Activated B cell treated with CpG ODN at 0.5 μM for 24 hours (primary cell): ENCODE results near the gene THBS1. TPM values are rescaled to one million over a fixed set of nuclear protein-coding genes. Genes with fewer than 3 reads are reported as not detected.

Experiments
- ATAC-seq: fragments of 200-7000 bp; cut with Tn5 transposase; one replicate; pipeline ENCODE4 v1.10.0; 2021; ENCODE audit warnings: low read depth, mild to moderate bottlenecking, moderate library complexity
- CTCF ChIA-PET: fragments of 350-600 bp; sonication (Branson Sonifier 250); formaldehyde crosslinking; loops from one replicate; lab custom pipeline; 2021; ENCODE audit warnings: antibody characterized with exemption; lab: Charles Lee
- POLR2A ChIA-PET: fragments of 350-600 bp; sonication (Branson Sonifier 250); formaldehyde crosslinking; loops from one replicate; lab custom pipeline; 2021; ENCODE audit warnings: antibody characterized with exemption; lab: Charles Lee
- DNase-seq: peaks from one replicate; pipeline ENCODE4 v3.0.0; 2022
- H3K27ac Mint-ChIP-seq: one replicate; pipeline ENCODE4 v1.8.0; 2020; ENCODE audit warnings: mixed read lengths
- H3K27me3 Mint-ChIP-seq: one replicate; pipeline ENCODE4 v1.8.0; 2021; ENCODE audit warnings: mixed read lengths
- H3K36me3 Mint-ChIP-seq: one replicate; pipeline ENCODE4 v1.8.0; 2021; ENCODE audit warnings: low read depth, mixed read lengths
- H3K4me1 Mint-ChIP-seq: one replicate; pipeline ENCODE4 v1.8.0; 2021; ENCODE audit warnings: mixed read lengths
- H3K4me3 Mint-ChIP-seq: one replicate; pipeline ENCODE4 v1.8.0; 2020; ENCODE audit warnings: mild to moderate bottlenecking, mixed read lengths
- H3K9me3 Mint-ChIP-seq: one replicate; pipeline ENCODE4 v1.8.0; 2020; ENCODE audit warnings: mixed read lengths
- CTCF ChIP-seq: fragments of 200-600 bp; IDR thresholded peaks from one replicate; pipeline ENCODE4 v1.8.0; 2022; ENCODE audit warnings: antibody characterized with exemption, mild to moderate bottlenecking
- intact Hi-C: fragments of 100-400 bp; cut with micrococcal nuclease; formaldehyde crosslinking; loops from one replicate; pipeline ENCODE4 v1.15.1; 2024
- total RNA-seq: library from RNA; stranded (reverse); gene quantifications from 2 replicates; pipeline ENCODE4 v1.2.3, GENCODE V29; 2022

The THBS1 gene
- total RNA-seq, 1 donor from 2014 or later, result 1.7 TPM

- no peak for TF ChIP-seq CTCF
- peaks cover 44% of the 10 kb centered on the region for H3K27me3 Mint-ChIP-seq
- no peak overlapping the region for H3K4me3 Mint-ChIP-seq
Observed at GRCh38 chr15:39582977-39583595, 2.2 kb downstream of the THBS1 start.

GRCh38 chr15:39583596-39584265 lies 2.9 kb downstream of the THBS1 start:
- Mint-ChIP-seq H3K27ac (no peak overlapping the region), H3K9me3 (no peaks in the 10 kb centered on the region), H3K27me3 (peaks cover 37% of the 10 kb centered on the region), H3K4me3 (no peak overlapping the region), H3K36me3 (no peaks in the 10 kb centered on the region), H3K4me1 (peaks cover 8% of the 10 kb centered on the region)
- POLR2A ChIA-PET, result no interaction called here
- intact Hi-C loops, result no loop called here
- no peak for ATAC-seq
- DNase-seq, result no peak
- CTCF ChIA-PET, result no interaction called here
- TF ChIP-seq CTCF, result no peak

More at GRCh38 chr15:39582977-39583595, 2.2 kb downstream of the THBS1 start:
- no peak for DNase-seq
- ChIA-PET POLR2A (no interaction called here), CTCF (no interaction called here)
- ATAC-seq, result no peak
- Mint-ChIP-seq H3K36me3 (no peaks in the 10 kb centered on the region), H3K27ac (no peak overlapping the region), H3K4me1 (peaks cover 8% of the 10 kb centered on the region), H3K9me3 (no peaks in the 10 kb centered on the region)
- intact Hi-C loops, result no loop called here

- H3K4me3 Mint-ChIP-seq, result no peak overlapping the region
- intact Hi-C loops, result no loop called here
- H3K9me3 Mint-ChIP-seq, result no peaks in the 10 kb centered on the region
- peaks cover 32% of the 10 kb centered on the region for H3K27me3 Mint-ChIP-seq
- no peaks in the 10 kb centered on the region for H3K36me3 Mint-ChIP-seq
- CTCF ChIA-PET, result no interaction called here
- POLR2A ChIA-PET, result no interaction called here
- H3K27ac Mint-ChIP-seq, result no peak overlapping the region
- H3K4me1 Mint-ChIP-seq, result peaks cover 8% of the 10 kb centered on the region
- ATAC-seq (no peak), DNase-seq (no peak)
- no peak for TF ChIP-seq CTCF
Observed at GRCh38 chr15:39584266-39584659, 3.4 kb downstream of the THBS1 start.

GRCh38 chr15:39584662-39585388 lies 3.9 kb downstream of the THBS1 start:
- no peak for TF ChIP-seq CTCF
- no peaks in the 10 kb centered on the region for H3K9me3 Mint-ChIP-seq
- H3K36me3 Mint-ChIP-seq, result no peaks in the 10 kb centered on the region
- H3K27me3 Mint-ChIP-seq, result peaks cover 26% of the 10 kb centered on the region
- no peak overlapping the region for H3K4me3 Mint-ChIP-seq
- no peak for DNase-seq
- H3K4me1 Mint-ChIP-seq, result peaks cover 6% of the 10 kb centered on the region
- no peak overlapping the region for H3K27ac Mint-ChIP-seq
- intact Hi-C loops, result no loop called here
- ATAC-seq, result no peak
- CTCF ChIA-PET, result no interaction called here
- POLR2A ChIA-PET, result no interaction called here

- CTCF ChIA-PET, result no interaction called here
- intact Hi-C loops, result no loop called here
- POLR2A ChIA-PET, result no interaction called here
Observed at GRCh38 chr15:39585389-39585841, 4.5 kb downstream of the THBS1 start.

More at GRCh38 chr15:39585389-39585841, 4.5 kb downstream of the THBS1 start:
- Mint-ChIP-seq H3K27ac (no peak overlapping the region), H3K36me3 (no peaks in the 10 kb centered on the region), H3K4me1 (peaks cover 6% of the 10 kb centered on the region), H3K9me3 (no peaks in the 10 kb centered on the region), H3K27me3 (peaks cover 23% of the 10 kb centered on the region), H3K4me3 (no peak overlapping the region)
- ATAC-seq (no peak), DNase-seq (no peak)
- TF ChIP-seq CTCF, result no peak
